ENCODE data around the gene PCSK5.

Gene PCSK5

DNA sequence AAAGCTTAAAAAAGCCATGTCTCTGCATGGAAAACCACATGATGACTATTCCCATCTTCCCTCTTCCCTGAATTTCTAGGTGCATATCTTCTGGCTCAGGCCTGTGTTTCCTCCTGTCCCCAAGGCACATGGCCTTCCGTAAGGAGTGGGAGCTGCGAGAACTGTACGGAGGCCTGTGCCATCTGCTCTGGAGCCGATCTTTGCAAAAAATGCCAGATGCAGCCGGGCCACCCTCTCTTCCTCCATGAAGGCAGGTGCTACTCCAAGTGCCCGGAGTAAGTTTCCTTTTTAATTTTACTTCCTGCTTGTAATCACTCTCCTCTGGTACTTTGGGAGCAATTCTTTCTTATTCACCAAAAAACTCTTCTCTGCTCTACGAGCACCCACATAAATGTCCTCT is 420.1 kb downstream of the PCSK5 start:
- no peak overlapping the region for H3K27ac ChIP-seq (ENCODE audit: low read length)
- H3K36me3 ChIP-seq (ENCODE audit: insufficient read depth, low read length): no peaks in the 10 kb centered on the region
- H4K20me1 ChIP-seq (ENCODE audit: insufficient read depth, low read length): no peaks in the 10 kb centered on the region
- no peaks in the 10 kb centered on the region for H3K79me2 ChIP-seq (ENCODE audit: insufficient read depth, low read length)
- H3K4me1 ChIP-seq (ENCODE audit: insufficient read depth, low read length): no peaks in the 10 kb centered on the region
- no peaks in the 10 kb centered on the region for H3K9me3 ChIP-seq (ENCODE audit: insufficient read depth, low read length, severe bottlenecking)
- no peak overlapping the region for H3K9ac ChIP-seq (ENCODE audit: low read depth, low read length)
- ATAC-seq (ENCODE audit: insufficient read depth, low read depth) (no peak), DNase-seq (no peak)
- H3K4me3 ChIP-seq (ENCODE audit: low read depth in 1 of 2, low read length in 2 of 2): no peak overlapping the region
- no peak overlapping the region for H3K4me2 ChIP-seq (ENCODE audit: insufficient read depth, low read length)
- no peak for TF ChIP-seq EZH2 (IDR thresholded peaks at IDR 0.05; ENCODE audit: borderline replicate concordance, low read depth, low read length, severe bottlenecking)
- TF ChIP-seq, protein P1, sequence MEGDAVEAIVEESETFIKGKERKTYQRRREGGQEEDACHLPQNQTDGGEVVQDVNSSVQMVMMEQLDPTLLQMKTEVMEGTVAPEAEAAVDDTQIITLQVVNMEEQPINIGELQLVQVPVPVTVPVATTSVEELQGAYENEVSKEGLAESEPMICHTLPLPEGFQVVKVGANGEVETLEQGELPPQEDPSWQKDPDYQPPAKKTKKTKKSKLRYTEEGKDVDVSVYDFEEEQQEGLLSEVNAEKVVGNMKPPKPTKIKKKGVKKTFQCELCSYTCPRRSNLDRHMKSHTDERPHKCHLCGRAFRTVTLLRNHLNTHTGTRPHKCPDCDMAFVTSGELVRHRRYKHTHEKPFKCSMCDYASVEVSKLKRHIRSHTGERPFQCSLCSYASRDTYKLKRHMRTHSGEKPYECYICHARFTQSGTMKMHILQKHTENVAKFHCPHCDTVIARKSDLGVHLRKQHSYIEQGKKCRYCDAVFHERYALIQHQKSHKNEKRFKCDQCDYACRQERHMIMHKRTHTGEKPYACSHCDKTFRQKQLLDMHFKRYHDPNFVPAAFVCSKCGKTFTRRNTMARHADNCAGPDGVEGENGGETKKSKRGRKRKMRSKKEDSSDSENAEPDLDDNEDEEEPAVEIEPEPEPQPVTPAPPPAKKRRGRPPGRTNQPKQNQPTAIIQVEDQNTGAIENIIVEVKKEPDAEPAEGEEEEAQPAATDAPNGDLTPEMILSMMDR (IDR thresholded peaks at IDR 0.05; ENCODE audit: borderline replicate concordance, extremely low read depth, low read length, poor library complexity, severe bottlenecking): no peak
- no peak overlapping the region for H2AFZ ChIP-seq (ENCODE audit: low read depth, low read length)
- H3K27me3 ChIP-seq (ENCODE audit: insufficient read depth, low read length, poor library complexity): no peaks in the 10 kb centered on the region

DNA sequence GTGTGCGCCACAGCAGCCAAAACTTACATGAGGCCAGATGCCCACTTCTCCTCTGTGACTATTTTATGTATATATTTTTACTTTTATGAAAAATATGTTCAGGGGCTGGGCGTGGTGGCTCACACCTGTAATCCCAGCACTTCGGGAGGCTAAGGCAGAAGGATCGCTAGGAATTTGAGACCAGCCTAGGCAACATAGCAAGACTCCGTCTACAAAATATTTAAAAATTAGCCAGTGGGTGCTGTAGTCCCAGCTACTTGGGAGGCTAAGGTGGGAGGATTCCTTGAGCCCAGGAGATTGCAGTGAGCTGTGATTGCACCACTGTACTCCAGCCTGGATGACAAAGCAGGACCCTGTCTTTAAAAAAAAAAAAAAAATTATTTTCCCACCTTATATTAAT is 420.5 kb downstream of the PCSK5 start:
- H3K79me2 ChIP-seq (ENCODE audit: insufficient read depth, low read length): no peaks in the 10 kb centered on the region
- no peaks in the 10 kb centered on the region for H3K9me3 ChIP-seq (ENCODE audit: insufficient read depth, low read length, severe bottlenecking)
- no peaks in the 10 kb centered on the region for H3K27me3 ChIP-seq (ENCODE audit: insufficient read depth, low read length, poor library complexity)
- DNase-seq (no peak), ATAC-seq (ENCODE audit: insufficient read depth, low read depth) (no peak)
- H3K27ac ChIP-seq (ENCODE audit: low read length): no peak overlapping the region
- no peaks in the 10 kb centered on the region for H3K36me3 ChIP-seq (ENCODE audit: insufficient read depth, low read length)
- no peaks in the 10 kb centered on the region for H4K20me1 ChIP-seq (ENCODE audit: insufficient read depth, low read length)
- no peaks in the 10 kb centered on the region for H3K4me1 ChIP-seq (ENCODE audit: insufficient read depth, low read length)
- H3K4me2 ChIP-seq (ENCODE audit: insufficient read depth, low read length): no peak overlapping the region
- H2AFZ ChIP-seq (ENCODE audit: low read depth, low read length): no peak overlapping the region
- H3K4me3 ChIP-seq (ENCODE audit: low read depth in 1 of 2, low read length in 2 of 2): no peak overlapping the region
- H3K9ac ChIP-seq (ENCODE audit: low read depth, low read length): no peak overlapping the region
- TF ChIP-seq, protein P1 (IDR thresholded peaks at IDR 0.05; ENCODE audit: borderline replicate concordance, extremely low read depth, low read length, poor library complexity, severe bottlenecking): no peak
- TF ChIP-seq EZH2 (IDR thresholded peaks at IDR 0.05; ENCODE audit: borderline replicate concordance, low read depth, low read length, severe bottlenecking): no peak

DNA sequence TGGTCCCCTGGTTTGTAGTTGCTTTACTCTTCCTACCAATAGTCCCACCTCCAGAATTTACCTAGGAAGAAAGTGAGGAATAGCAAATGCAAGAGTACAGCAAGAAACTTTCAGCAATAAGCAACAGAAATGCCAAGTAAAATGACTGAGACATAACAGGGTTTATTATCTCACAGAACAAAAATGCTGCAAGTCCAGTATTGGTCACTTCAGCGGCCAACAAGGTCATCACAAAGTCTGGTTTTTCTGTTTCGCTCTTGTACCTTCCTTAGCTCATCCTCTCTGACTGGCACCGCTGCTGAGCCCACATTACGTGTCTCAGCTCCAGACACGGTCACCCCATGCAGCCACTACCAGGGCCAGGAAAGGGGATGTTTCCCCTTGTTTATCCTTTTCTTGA is 421.1 kb downstream of the PCSK5 start:
- Histone ChIP-seq H3K9me3 (ENCODE audit: insufficient read depth, low read length, severe bottlenecking) (no peaks in the 10 kb centered on the region), H3K4me2 (ENCODE audit: insufficient read depth, low read length) (no peak overlapping the region), H3K4me3 (ENCODE audit: low read depth in 1 of 2, low read length in 2 of 2) (no peak overlapping the region), H3K4me1 (ENCODE audit: insufficient read depth, low read length) (no peaks in the 10 kb centered on the region), H2AFZ (ENCODE audit: low read depth, low read length) (no peak overlapping the region), H3K36me3 (ENCODE audit: insufficient read depth, low read length) (no peaks in the 10 kb centered on the region), H3K79me2 (ENCODE audit: insufficient read depth, low read length) (no peaks in the 10 kb centered on the region), H3K9ac (ENCODE audit: low read depth, low read length) (no peak overlapping the region), H3K27ac (ENCODE audit: low read length) (no peak overlapping the region), H4K20me1 (ENCODE audit: insufficient read depth, low read length) (no peaks in the 10 kb centered on the region), H3K27me3 (ENCODE audit: insufficient read depth, low read length, poor library complexity) (no peaks in the 10 kb centered on the region)
- DNase-seq: no peak
- TF ChIP-seq, protein P1 (IDR thresholded peaks at IDR 0.05; ENCODE audit: borderline replicate concordance, extremely low read depth, low read length, poor library complexity, severe bottlenecking): no peak
- TF ChIP-seq EZH2 (IDR thresholded peaks at IDR 0.05; ENCODE audit: borderline replicate concordance, low read depth, low read length, severe bottlenecking): no peak
- ATAC-seq (ENCODE audit: insufficient read depth, low read depth): no peak

DNA sequence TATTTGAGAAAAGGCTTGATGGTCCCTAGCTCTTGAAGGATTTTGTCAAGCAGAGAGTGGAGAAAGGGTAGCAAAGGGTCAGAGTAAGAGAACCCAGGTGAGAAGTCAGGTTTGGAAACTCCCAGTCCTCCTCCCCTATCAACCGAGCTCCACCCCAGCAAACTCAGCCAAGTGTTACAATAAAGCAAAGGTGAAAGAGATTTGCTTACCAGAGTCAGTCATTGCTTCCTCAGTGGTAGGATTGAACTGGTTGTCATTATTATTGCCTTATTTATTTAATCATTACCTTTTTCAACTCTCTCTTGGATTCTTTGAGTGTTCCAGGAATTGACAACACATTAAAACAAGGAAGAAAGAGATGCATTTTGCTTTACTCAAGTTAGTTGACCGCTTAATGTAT is 423.3 kb downstream of the PCSK5 start:
- H3K4me2 ChIP-seq (ENCODE audit: insufficient read depth, low read length): no peak overlapping the region
- DNase-seq (no peak), ATAC-seq (ENCODE audit: insufficient read depth, low read depth) (no peak)
- H3K36me3 ChIP-seq (ENCODE audit: insufficient read depth, low read length): no peaks in the 10 kb centered on the region
- no peak overlapping the region for H2AFZ ChIP-seq (ENCODE audit: low read depth, low read length)
- no peak overlapping the region for H3K9ac ChIP-seq (ENCODE audit: low read depth, low read length)
- no peaks in the 10 kb centered on the region for H4K20me1 ChIP-seq (ENCODE audit: insufficient read depth, low read length)
- no peak overlapping the region for H3K4me3 ChIP-seq (ENCODE audit: low read depth in 1 of 2, low read length in 2 of 2)
- TF ChIP-seq EZH2 (IDR thresholded peaks at IDR 0.05; ENCODE audit: borderline replicate concordance, low read depth, low read length, severe bottlenecking): no peak
- TF ChIP-seq, protein P1 (IDR thresholded peaks at IDR 0.05; ENCODE audit: borderline replicate concordance, extremely low read depth, low read length, poor library complexity, severe bottlenecking): no peak
- no peaks in the 10 kb centered on the region for H3K79me2 ChIP-seq (ENCODE audit: insufficient read depth, low read length)
- no peak overlapping the region for H3K27ac ChIP-seq (ENCODE audit: low read length)
- H3K27me3 ChIP-seq (ENCODE audit: insufficient read depth, low read length, poor library complexity): no peaks in the 10 kb centered on the region
- H3K4me1 ChIP-seq (ENCODE audit: insufficient read depth, low read length): no peaks in the 10 kb centered on the region
- H3K9me3 ChIP-seq (ENCODE audit: insufficient read depth, low read length, severe bottlenecking): no peaks in the 10 kb centered on the region

Data from DND-41 (cell line).